T-cell (primary cell): Measurements from ENCODE around the gene TRIP10. TPM values are rescaled to one million over a fixed set of nuclear protein-coding genes. Genes with fewer than 3 reads are reported as not detected.

ENCODE experiments used
- ATAC-seq, 4 experiments: fragments of 200-7000 bp in 3 of 4; fragments of 150-1000 bp in 1 of 4; cut with Tn5 transposase; replicated peaks in 1 of 4; 1 replicate in 3 of 4; 2 replicates in 1 of 4; pipeline ENCODE4 v1.10.0; 2021; ENCODE audit warnings: moderate library complexity in 3 of 4, mild to moderate bottlenecking in 2 of 4, moderate number of reproducible peaks in 1 of 4
- CTCF ChIA-PET, 2 donors: fragments of 300-600 bp; sonication (Branson Sonifier 250); formaldehyde crosslinking; loops; one replicate each; lab custom pipeline; 2022; ENCODE audit warnings: antibody characterized with exemption in 2 of 2; lab: Charles Lee
- POLR2A ChIA-PET, 2 donors: fragments of 300-600 bp; sonication (Branson Sonifier 250); formaldehyde crosslinking; loops; one replicate each; lab custom pipeline; 2022; ENCODE audit warnings: antibody characterized with exemption in 2 of 2; lab: Charles Lee
- DNase-seq, 35 experiments: peaks; one replicate each; pipeline versions ENCODE4 v3.0.0 to v3.0.0-alpha.2; 2013 to 2023
- H3K27ac ChIP-seq: one replicate; pipeline ENCODE4 v1.5.1; 2013; ENCODE audit warnings: low read length
- H3K27me3 ChIP-seq, 2 experiments: replicated peaks in 1 of 2; 1 replicate in 1 of 2; 2 replicates in 1 of 2; pipeline versions ENCODE4 v1.6.1 to v1.7.0; 2013; ENCODE audit warnings: low read length in 1 of 2, mixed read lengths in 1 of 2; ENCODE audit not compliant: control insufficient read depth in 2 of 2, insufficient read depth in 2 of 2; ENCODE audit errors: extremely low read depth in 1 of 2
- H3K36me3 ChIP-seq, 2 donors: 1 replicate in 1 of 2; 2 replicates in 1 of 2; pipeline versions ENCODE4 v1.6.1 to v1.7.0; 2013; ENCODE audit warnings: low read length in 1 of 2; ENCODE audit not compliant: control insufficient read depth in 2 of 2, insufficient read depth in 1 of 2; ENCODE audit errors: extremely low read depth in 1 of 2
- H3K4me1 ChIP-seq, 2 experiments: 1 replicate in 1 of 2; 2 replicates in 1 of 2; pipeline versions ENCODE4 v1.6.1 to v1.7.0; 2013; ENCODE audit warnings: low read length in 2 of 2, mixed read lengths in 1 of 2; ENCODE audit not compliant: insufficient read depth in 2 of 2, control insufficient read depth in 1 of 2; ENCODE audit errors: extremely low read depth in 1 of 2
- H3K4me3 ChIP-seq, 2 donors: 1 replicate in 1 of 2; 2 replicates in 1 of 2; pipeline versions ENCODE4 v1.5.1 to v1.7.0; 2013; ENCODE audit warnings: mild to moderate bottlenecking in 2 of 2, low read length in 1 of 2, moderate library complexity in 1 of 2; ENCODE audit not compliant: control insufficient read depth in 1 of 2; ENCODE audit errors: extremely low read depth in 1 of 2
- H3K9me3 ChIP-seq: 2 replicates; pipeline ENCODE4 v1.7.0; 2013
- H3K27ac Mint-ChIP-seq, 2 donors: one replicate each; pipeline ENCODE4 v1.8.0; 2020 to 2021; ENCODE audit warnings: mild to moderate bottlenecking in 2 of 2, mixed read lengths in 2 of 2
- H3K27me3 Mint-ChIP-seq, 2 donors: one replicate each; pipeline ENCODE4 v1.8.0; 2021 to 2022; ENCODE audit warnings: mixed read lengths in 2 of 2
- H3K36me3 Mint-ChIP-seq: one replicate; pipeline ENCODE4 v1.8.0; 2021; ENCODE audit warnings: mixed read lengths
- H3K4me1 Mint-ChIP-seq, 3 donors: one replicate each; pipeline ENCODE4 v1.8.0; 2020 to 2022; ENCODE audit warnings: mixed read lengths in 3 of 3, mild to moderate bottlenecking in 1 of 3
- H3K4me3 Mint-ChIP-seq, 3 donors: one replicate each; pipeline ENCODE4 v1.8.0; 2020 to 2022; ENCODE audit warnings: mild to moderate bottlenecking in 3 of 3, mixed read lengths in 3 of 3, moderate library complexity in 3 of 3
- H3K9me3 Mint-ChIP-seq, 3 donors: one replicate each; pipeline ENCODE4 v1.8.0; 2020 to 2022; ENCODE audit warnings: mixed read lengths in 3 of 3
- WGBS: methylation state at CpG from one replicate; pipeline ENCODE4 v1.1.5; 2013; ENCODE audit warnings: missing lambda C conversion rate; ENCODE audit not compliant: insufficient coverage; 5-methylcytosine and 5-hydroxymethylcytosine counted together
- total RNA-seq, 35 experiments: library from RNA in 6 of 35; stranded (reverse) in 6 of 35; fragments of 120-200 nt in 1 of 35; gene quantifications; one replicate each; pipeline versions ENCODE4 v1.2.1 to v1.2.4 and lab custom pipeline; 2013 to 2026

Gene TRIP10
- total RNA-seq, 5 donors from 2014 or later (not counting 1 experiment from before 2014, with no cell fraction given), result 2.6 to 8.7 (median 7.3) TPM

- peaks cover 25 to 61% of the 10 kb centered on the region in 2 experiments for H3K4me1 ChIP-seq
- DNase-seq (no peak), ATAC-seq (no peak)
- H3K36me3 ChIP-seq, result peaks cover 6 to 36% of the 10 kb centered on the region in 2 donors
- H3K9me3 ChIP-seq, result no peaks in the 10 kb centered on the region
- Mint-ChIP-seq H3K27ac (peak overlapping the region; percentile 82 to 86), H3K4me3 (peak overlapping the region in 1 of 3 donors; percentile 97), H3K9me3 (no peaks in the 10 kb centered on the region), H3K27me3 (no peaks in the 10 kb centered on the region), H3K4me1 (peaks cover 58 to 69% (median 64%) of the 10 kb centered on the region in 3 donors), H3K36me3 (peaks cover 42% of the 10 kb centered on the region)
- no peak overlapping the region for H3K4me3 ChIP-seq
- CTCF ChIA-PET, result no interaction called here
- no peak overlapping the region for H3K27ac ChIP-seq
- WGBS, result 100% methylated on average over 1 of the region's 2 CpGs
- H3K27me3 ChIP-seq, result peaks cover 0 to 2% of the 10 kb centered on the region in 2 experiments
- POLR2A ChIA-PET, result no interaction called here
Observed at GRCh38 chr19:6777434-6777833, 38.0 kb downstream of the TRIP10 start.

- Histone ChIP-seq H3K4me3 (no peak overlapping the region), H3K27ac (peak overlapping the region; percentile 36), H3K9me3 (no peaks in the 10 kb centered on the region), H3K27me3 (no peaks in the 10 kb centered on the region), H3K4me1 (peaks cover 25 to 65% of the 10 kb centered on the region in 2 experiments), H3K36me3 (peaks cover 6 to 36% of the 10 kb centered on the region in 2 donors)
- DNase-seq (no peak), ATAC-seq (no peak)
- H3K36me3 Mint-ChIP-seq, result peaks cover 42% of the 10 kb centered on the region
- 60% methylated on average over 2 of the region's 4 CpGs for WGBS
- H3K27me3 Mint-ChIP-seq, result no peaks in the 10 kb centered on the region
- H3K4me3 Mint-ChIP-seq, result peak overlapping the region in 1 of 3 donors; percentile 48
- ChIA-PET POLR2A (interaction anchor here in 1 of 2 donors (0.5 to 0.7 kb wide), 2 partner anchors 170 to 400 kb away, joined by 4 to 5 read pairs; no protein-coding TSS in a partner anchor), CTCF (no interaction called here)
- H3K27ac Mint-ChIP-seq, result peak overlapping the region; percentile 82 to 86
- peaks cover 60 to 67% (median 65%) of the 10 kb centered on the region in 3 donors for H3K4me1 Mint-ChIP-seq
- H3K9me3 Mint-ChIP-seq, result no peaks in the 10 kb centered on the region
Observed at GRCh38 chr19:6778386-6778785, 38.9 kb downstream of the TRIP10 start.

GRCh38 chr19:6779206-6779605, 39.7 kb downstream of the TRIP10 start:
- Mint-ChIP-seq H3K27me3 (no peaks in the 10 kb centered on the region), H3K4me1 (peaks cover 63 to 68% (median 66%) of the 10 kb centered on the region in 3 donors), H3K9me3 (no peaks in the 10 kb centered on the region), H3K36me3 (peaks cover 41% of the 10 kb centered on the region), H3K27ac (peak overlapping the region; percentile 66 to 82), H3K4me3 (peak overlapping the region in 1 of 3 donors; percentile 31)
- no CpG with 5 or more reads among the region's 4 CpGs for WGBS
- H3K9me3 ChIP-seq, result no peaks in the 10 kb centered on the region
- CTCF ChIA-PET, result no interaction called here
- peaks cover 23 to 66% of the 10 kb centered on the region in 2 experiments for H3K4me1 ChIP-seq
- no peaks in the 10 kb centered on the region for H3K27me3 ChIP-seq
- no peak for DNase-seq
- POLR2A ChIA-PET, result no interaction called here
- no peak overlapping the region for H3K4me3 ChIP-seq
- no peak overlapping the region for H3K27ac ChIP-seq
- no peak for ATAC-seq
- H3K36me3 ChIP-seq, result peaks cover 6 to 39% of the 10 kb centered on the region in 2 donors

- no peak overlapping the region for H3K4me3 Mint-ChIP-seq
- Histone ChIP-seq H3K36me3 (peaks cover 4 to 27% of the 10 kb centered on the region in 2 donors), H3K4me3 (no peak overlapping the region), H3K4me1 (peaks cover 6 to 68% of the 10 kb centered on the region in 2 experiments), H3K9me3 (no peaks in the 10 kb centered on the region), H3K27ac (no peak overlapping the region), H3K27me3 (no peaks in the 10 kb centered on the region)
- WGBS, result no CpG with 5 or more reads among the region's 4 CpGs
- peaks cover 64 to 66% (median 65%) of the 10 kb centered on the region in 3 donors for H3K4me1 Mint-ChIP-seq
- H3K27ac Mint-ChIP-seq, result no peak overlapping the region
- ATAC-seq (no peak), DNase-seq (no peak)
- H3K9me3 Mint-ChIP-seq, result no peaks in the 10 kb centered on the region
- CTCF ChIA-PET, result interaction anchor here in 1 of 2 donors (0.5 kb wide), 1 partner anchor 23 kb away, joined by 4 read pairs; no protein-coding TSS in a partner anchor
- no peaks in the 10 kb centered on the region for H3K27me3 Mint-ChIP-seq
- H3K36me3 Mint-ChIP-seq, result peaks cover 45% of the 10 kb centered on the region
- POLR2A ChIA-PET, result no interaction called here
Observed at GRCh38 chr19:6787393-6787792, 47.9 kb downstream of the TRIP10 start.

GRCh38 chr19:6788896-6789295, 49.4 kb downstream of the TRIP10 start:
- Mint-ChIP-seq H3K27ac (peak overlapping the region; percentile 61 to 89), H3K27me3 (no peaks in the 10 kb centered on the region), H3K9me3 (no peaks in the 10 kb centered on the region), H3K36me3 (peaks cover 47% of the 10 kb centered on the region), H3K4me1 (peaks cover 70 to 78% (median 72%) of the 10 kb centered on the region in 3 donors), H3K4me3 (peak overlapping the region in 1 of 3 donors; percentile 54)
- no CpG with 5 or more reads among the region's 4 CpGs for WGBS
- H3K27me3 ChIP-seq, result no peaks in the 10 kb centered on the region
- H3K27ac ChIP-seq, result peak overlapping the region; percentile 4
- H3K9me3 ChIP-seq, result no peaks in the 10 kb centered on the region
- no peak overlapping the region for H3K4me3 ChIP-seq
- ATAC-seq (no peak), DNase-seq (no peak)
- CTCF ChIA-PET, result no interaction called here
- POLR2A ChIA-PET, result no interaction called here
- peaks cover 10 to 67% of the 10 kb centered on the region in 2 experiments for H3K4me1 ChIP-seq
- H3K36me3 ChIP-seq, result peaks cover 4 to 27% of the 10 kb centered on the region in 2 donors

- H3K4me1 ChIP-seq, result peaks cover 10 to 63% of the 10 kb centered on the region in 2 experiments
- no peak overlapping the region for H3K27ac ChIP-seq
- H3K27me3 Mint-ChIP-seq, result no peaks in the 10 kb centered on the region
- H3K9me3 ChIP-seq, result no peaks in the 10 kb centered on the region
- ChIA-PET CTCF (no interaction called here), POLR2A (no interaction called here)
- peaks cover 72 to 78% (median 74%) of the 10 kb centered on the region in 3 donors for H3K4me1 Mint-ChIP-seq
- H3K36me3 ChIP-seq, result peaks cover 0 to 23% of the 10 kb centered on the region in 2 donors
- peaks cover 49% of the 10 kb centered on the region for H3K36me3 Mint-ChIP-seq
- H3K4me3 ChIP-seq, result no peak overlapping the region
- H3K27ac Mint-ChIP-seq, result peak overlapping the region; percentile 82 to 86
- 50% methylated on average over 3 of the region's 5 CpGs for WGBS
- no peaks in the 10 kb centered on the region for H3K27me3 ChIP-seq
- ATAC-seq (peak in 2 of 4 experiments; percentile 60 to 66), DNase-seq (peak in 2 of 35 experiments; percentile 14 to 28)
- H3K4me3 Mint-ChIP-seq, result peak overlapping the region in 2 of 3 donors; percentile 9 to 54
- peaks cover 0 to 10% (median 2%) of the 10 kb centered on the region in 3 donors for H3K9me3 Mint-ChIP-seq
Observed at GRCh38 chr19:6790194-6791128, 51.0 kb downstream of the TRIP10 start.
